Measurements from ENCODE around the gene AHR. TPM values are rescaled to one million over a fixed set of nuclear protein-coding genes. Genes with fewer than 3 reads are reported as not detected.

Gene AHR
- total RNA-seq, 1 donor, result 35.4 TPM

- no peak for TF ChIP-seq CTCF (IDR thresholded peaks at IDR 0.05; ENCODE audit: insufficient read depth, low read depth, low read length)
- DNase-seq (ENCODE audit: low read depth), result peak; percentile 21
- H3K4me3 ChIP-seq (ENCODE audit: low read depth, low read length), result no peak overlapping the region
These were observed 23.8 kb upstream of the AHR start for GRCh38 chr7:17274551-17275245.

DNA sequence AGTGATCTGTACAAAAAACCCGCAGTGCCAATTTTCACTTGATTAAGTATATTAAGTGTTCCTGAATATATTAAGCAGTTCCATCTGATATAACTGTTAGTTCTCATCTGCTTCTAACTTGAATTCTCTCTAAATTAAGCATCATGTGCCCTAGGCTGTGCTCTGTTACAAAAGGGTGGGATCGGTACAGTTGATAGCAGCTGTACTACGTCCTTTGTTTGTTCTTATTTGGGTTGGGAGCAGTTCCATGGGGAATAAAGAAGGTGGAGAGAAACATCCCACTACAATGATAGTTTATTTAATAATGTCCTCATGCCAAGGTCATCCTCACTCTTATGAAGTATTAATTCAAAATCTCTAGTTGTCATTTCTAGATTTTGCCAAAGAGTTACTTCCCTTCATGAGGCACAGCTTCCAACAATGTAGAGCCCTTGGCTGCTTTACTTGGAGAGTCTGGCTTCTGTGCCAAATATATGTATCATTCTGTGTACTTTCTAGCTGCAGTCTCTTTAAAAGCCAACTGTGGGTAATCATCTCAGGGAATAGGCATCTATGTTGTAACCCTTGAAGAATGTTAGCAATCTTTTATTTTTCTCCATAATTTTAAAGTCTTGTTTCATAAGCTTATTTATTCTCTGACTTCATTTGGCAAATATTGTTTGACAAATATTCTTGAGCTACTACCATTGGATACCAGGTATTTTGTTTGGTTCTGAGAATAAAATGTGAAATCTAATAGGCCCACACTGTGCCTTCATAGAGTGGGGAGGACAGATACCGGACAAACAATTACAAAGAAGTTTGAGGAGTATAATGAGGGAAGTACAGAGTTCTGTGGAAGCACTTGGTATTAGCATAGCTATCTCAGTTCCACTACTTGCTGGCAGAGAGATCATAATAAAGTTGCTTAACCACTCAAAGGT, 22.4 kb upstream of the AHR start:
- no peak overlapping the region for H3K4me3 ChIP-seq (ENCODE audit: low read depth, low read length)
- peak; percentile 77 for DNase-seq (ENCODE audit: low read depth)
- TF ChIP-seq CTCF (IDR thresholded peaks at IDR 0.05; ENCODE audit: insufficient read depth, low read depth, low read length), result no peak

GRCh38 chr7:17279061-17279460, 19.4 kb upstream of the AHR start:
- TF ChIP-seq CTCF (IDR thresholded peaks at IDR 0.05; ENCODE audit: insufficient read depth, low read depth, low read length), result no peak
- DNase-seq (ENCODE audit: low read depth), result no peak
- no peak overlapping the region for H3K4me3 ChIP-seq (ENCODE audit: low read depth, low read length)

DNA sequence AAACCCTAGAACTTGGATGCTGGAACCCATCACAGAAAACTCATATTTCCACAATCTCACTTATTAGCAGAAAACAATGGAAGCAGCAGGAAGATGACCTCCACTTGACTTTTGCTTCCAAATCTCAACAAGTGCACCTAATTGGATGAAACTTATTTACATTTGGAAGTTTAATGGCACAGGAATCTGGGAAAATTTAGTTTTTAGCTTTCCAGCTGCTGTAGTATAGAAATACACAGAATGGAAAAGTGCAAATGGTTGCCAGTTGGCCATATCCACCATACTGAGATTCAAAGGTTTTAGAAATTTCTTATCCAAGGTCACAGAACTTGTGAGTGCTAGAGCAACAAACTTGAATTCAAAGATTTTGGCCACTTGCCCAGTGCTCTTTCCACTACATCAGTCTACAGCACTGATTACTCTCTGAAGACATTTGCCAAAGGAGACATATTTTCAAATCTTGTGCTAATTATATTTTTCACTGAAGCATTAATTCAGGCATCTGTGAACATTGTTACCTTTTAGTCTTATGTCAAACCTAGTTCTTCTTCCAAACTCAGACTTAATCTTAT, 9.3 kb upstream of the AHR start:
- H3K4me3 ChIP-seq (ENCODE audit: low read depth, low read length), result no peak overlapping the region
- DNase-seq (ENCODE audit: low read depth), result no peak
- TF ChIP-seq CTCF (IDR thresholded peaks at IDR 0.05; ENCODE audit: insufficient read depth, low read depth, low read length), result no peak

DNA sequence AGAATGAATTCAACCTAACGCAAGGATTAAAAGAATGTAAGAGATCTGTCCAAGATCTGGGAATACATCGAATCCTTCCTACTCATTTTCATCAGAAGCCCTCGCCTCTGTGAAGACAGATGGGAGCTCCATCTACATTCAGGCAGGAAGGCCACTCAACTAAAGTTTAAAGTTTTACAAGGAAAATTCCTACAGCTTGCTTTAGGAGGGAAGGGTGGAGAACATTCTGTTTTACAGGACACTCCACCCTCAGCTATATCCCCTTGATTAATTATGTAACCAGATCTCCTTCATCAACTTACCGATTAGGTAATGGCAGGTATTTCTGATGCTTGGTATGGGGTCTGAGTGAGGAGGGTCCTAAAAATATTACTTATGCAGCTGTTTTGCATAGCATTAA, 5.6 kb upstream of the AHR start:
- no peak overlapping the region for H3K4me3 ChIP-seq (ENCODE audit: low read depth, low read length)
- TF ChIP-seq CTCF (IDR thresholded peaks at IDR 0.05; ENCODE audit: insufficient read depth, low read depth, low read length), result no peak
- DNase-seq (ENCODE audit: low read depth), result no peak

DNA sequence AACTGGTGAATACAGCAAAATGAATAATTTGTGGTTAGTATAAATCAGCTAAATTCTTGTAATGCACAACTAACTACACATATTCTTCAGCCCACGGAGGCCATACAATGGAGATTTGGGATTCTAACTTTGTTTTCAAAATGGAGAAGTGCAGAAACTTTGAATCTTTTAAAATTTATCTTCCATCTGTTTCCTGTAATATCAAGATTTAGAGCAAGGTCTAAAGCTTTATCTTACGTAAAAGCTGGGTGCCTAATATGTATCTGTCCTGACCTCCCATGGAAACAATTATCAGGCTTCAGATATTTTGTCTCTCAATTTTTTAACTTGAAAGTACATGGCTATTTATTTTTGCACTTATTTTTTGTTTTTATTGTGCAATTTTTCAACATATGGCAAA, 5.0 kb upstream of the AHR start:
- DNase-seq (ENCODE audit: low read depth), result no peak
- H3K4me3 ChIP-seq (ENCODE audit: low read depth, low read length), result no peak overlapping the region
- TF ChIP-seq CTCF (IDR thresholded peaks at IDR 0.05; ENCODE audit: insufficient read depth, low read depth, low read length), result no peak

Measured in fibroblast of villous mesenchyme (primary cell).